OCI-LY7 (cell line): ENCODE results near the gene ORM2.

ENCODE experiments used
- CTCF ChIP-seq: fragments of 200-600 bp; sonication (generic); conservative IDR thresholded peaks from 2 replicates; pipeline ENCODE4 v1.5.1; 2014; ENCODE audit warnings: mild to moderate bottlenecking, antibody characterized with exemption, low read length, moderate library complexity, mixed read lengths
- EZH2phosphoT487 ChIP-seq: fragments of 200-600 bp; sonication (generic); IDR thresholded peaks from 2 replicates; pipeline ENCODE4 v1.6.1; 2018; ENCODE audit warnings: low read depth, borderline replicate concordance, mild to moderate bottlenecking, mixed run types, antibody characterized with exemption, low read length, moderate library complexity, mixed read lengths

DNA sequence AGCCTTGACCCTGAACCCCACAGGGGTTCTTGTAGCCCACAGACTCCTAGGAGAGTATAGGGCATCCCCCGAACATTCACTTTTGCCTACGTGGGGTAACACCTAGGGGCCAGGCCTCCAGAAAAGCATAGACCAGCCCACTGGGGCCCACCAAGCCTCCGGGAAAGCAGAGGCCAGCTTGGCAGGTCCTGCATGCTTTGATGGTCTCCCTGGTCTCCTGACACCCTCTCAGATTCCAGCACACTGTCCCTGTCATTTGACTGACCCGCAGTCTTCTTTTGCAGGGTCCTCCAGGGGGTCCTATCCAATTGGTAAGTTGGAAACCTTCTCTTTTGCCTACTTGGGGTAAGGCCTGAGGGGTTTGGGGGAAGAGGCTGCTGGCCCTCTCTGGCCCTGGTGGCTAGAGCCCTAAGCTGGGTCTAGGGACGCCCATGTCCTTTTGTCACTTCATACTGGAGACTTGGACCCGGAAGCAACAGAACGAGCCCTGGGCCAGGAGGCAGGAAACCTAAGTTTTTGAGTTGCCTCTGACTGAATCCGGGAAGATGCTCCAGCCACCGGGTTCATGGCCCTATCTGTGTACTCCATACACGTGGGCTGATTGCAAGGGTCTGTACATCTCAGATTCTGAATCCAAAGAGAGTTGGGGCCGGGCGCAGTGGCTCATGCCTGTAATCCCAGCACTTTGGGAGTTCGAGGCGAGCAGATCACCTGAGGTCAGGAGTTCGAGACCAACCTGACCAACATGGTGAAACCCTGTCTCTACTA is 27.7 kb upstream of the ORM2 start:
- no peak for TF ChIP-seq CTCF
- no peak for TF ChIP-seq EZH2phosphoT487
